Activated CD8-positive, alpha-beta T cell treated with anti-CD3 and anti-CD28 coated beads for 36 hours (primary cell): ENCODE results near the gene GRSF1. TPM values are rescaled to one million over a fixed set of nuclear protein-coding genes. Genes with fewer than 3 reads are reported as not detected.

ENCODE experiments used
- ATAC-seq: fragments of 200-7000 bp; cut with Tn5 transposase; one replicate; pipeline ENCODE4 v1.10.0; 2021; ENCODE audit warnings: mild to moderate bottlenecking, moderate library complexity
- CTCF ChIA-PET: fragments of 350-600 bp; sonication (Branson Sonifier 250); formaldehyde crosslinking; loops from one replicate; lab custom pipeline; 2021; ENCODE audit warnings: antibody characterized with exemption; lab: Charles Lee
- POLR2A ChIA-PET: fragments of 350-600 bp; sonication (Branson Sonifier 250); formaldehyde crosslinking; loops from one replicate; lab custom pipeline; 2021; ENCODE audit warnings: antibody characterized with exemption; lab: Charles Lee
- DNase-seq: peaks from one replicate; pipeline ENCODE4 v3.0.0-alpha.2; 2020
- H3K27ac Mint-ChIP-seq: one replicate; pipeline ENCODE4 v1.8.0; 2021; ENCODE audit warnings: mild to moderate bottlenecking, mixed read lengths
- H3K27me3 Mint-ChIP-seq: one replicate; pipeline ENCODE4 v1.8.0; 2021; ENCODE audit warnings: mixed read lengths
- H3K36me3 Mint-ChIP-seq: one replicate; pipeline ENCODE4 v1.8.0; 2021; ENCODE audit warnings: low read depth, mixed read lengths
- H3K4me1 Mint-ChIP-seq: one replicate; pipeline ENCODE4 v1.8.0; 2021; ENCODE audit warnings: low read depth, mixed read lengths
- H3K4me3 Mint-ChIP-seq: one replicate; pipeline ENCODE4 v1.8.0; 2021; ENCODE audit warnings: mild to moderate bottlenecking, moderate library complexity, mixed read lengths
- H3K9me3 Mint-ChIP-seq: one replicate; pipeline ENCODE4 v1.8.0; 2021; ENCODE audit warnings: mixed read lengths
- CTCF ChIP-seq: fragments of 200-600 bp; IDR thresholded peaks from one replicate; pipeline ENCODE4 v1.8.0; 2022; ENCODE audit warnings: antibody characterized with exemption, mild to moderate bottlenecking
- intact Hi-C: fragments of 100-400 bp; cut with micrococcal nuclease; formaldehyde crosslinking; loops from one replicate; pipeline ENCODE4 v1.10.0; 2022
- total RNA-seq, 2 experiments: library from RNA; stranded (reverse); gene quantifications; one replicate each; pipeline ENCODE4 v1.2.3, GENCODE V29; 2021

GRSF1 gene
- total RNA-seq, 2 experiments from 2014 or later = 111 to 117 TPM

- Mint-ChIP-seq H3K4me3 (no peak overlapping the region), H3K4me1 (peaks cover 18% of the 10 kb centered on the region), H3K27ac (no peak overlapping the region), H3K27me3 (no peaks in the 10 kb centered on the region), H3K36me3 (peaks cover 51% of the 10 kb centered on the region), H3K9me3 (no peaks in the 10 kb centered on the region)
- no peak for DNase-seq
- intact Hi-C loops = no loop called here
- no peak for ATAC-seq
- POLR2A ChIA-PET = interaction anchor here (1.1 kb wide), 1 partner anchor 14 kb away, joined by 3 read pairs; no protein-coding TSS in a partner anchor
- no peak for TF ChIP-seq CTCF
- CTCF ChIA-PET = interaction anchor here (1.1 kb wide), 1 partner anchor 71 kb away, joined by 3 read pairs; the partner anchor contains the start of gene MOB1B
These were observed 8.4 kb downstream of the GRSF1 start for GRCh38 chr4:70831293-70831692.

GRCh38 chr4:70830054-70830453, 9.6 kb downstream of the GRSF1 start:
- CTCF ChIA-PET = interaction anchor here (1.4 kb wide), 1 partner anchor 8 kb away, joined by 5 read pairs; no protein-coding TSS in a partner anchor

DNA sequence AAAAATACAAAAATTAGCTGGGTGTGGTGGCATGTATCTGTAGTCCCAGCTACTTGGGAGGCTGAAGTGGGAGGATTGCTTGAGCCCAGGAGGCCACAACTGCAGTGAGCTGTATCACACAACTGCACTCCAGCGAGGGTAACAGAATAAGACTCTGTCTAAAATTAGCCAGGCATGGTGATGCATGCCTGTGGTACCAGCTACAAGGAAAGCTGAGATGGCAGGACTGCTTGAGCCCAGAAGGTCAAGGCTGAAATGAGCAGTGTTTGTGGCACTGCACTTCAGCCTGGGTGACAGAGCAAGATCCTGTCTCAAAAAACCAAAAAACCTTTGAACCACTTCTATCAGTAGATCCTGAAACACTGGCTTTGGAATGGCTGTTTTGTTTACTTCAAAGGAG, 10.2 kb downstream of the GRSF1 start:
- Mint-ChIP-seq H3K27me3 (no peaks in the 10 kb centered on the region), H3K27ac (no peak overlapping the region), H3K36me3 (peaks cover 56% of the 10 kb centered on the region), H3K9me3 (no peaks in the 10 kb centered on the region), H3K4me3 (no peak overlapping the region), H3K4me1 (peaks cover 8% of the 10 kb centered on the region)
- ChIA-PET CTCF (interaction anchor here (1.0 to 1.4 kb wide), 2 partner anchors 9 to 173 kb away, joined by 4 to 5 read pairs; no protein-coding TSS in a partner anchor), POLR2A (no interaction called here)
- DNase-seq = no peak
- no peak for ATAC-seq
- no peak for TF ChIP-seq CTCF
- intact Hi-C loops = no loop called here

More at GRCh38 chr4:70830054-70830453, 9.6 kb downstream of the GRSF1 start:
- Mint-ChIP-seq H3K27me3 (no peaks in the 10 kb centered on the region), H3K36me3 (peaks cover 55% of the 10 kb centered on the region), H3K4me3 (no peak overlapping the region), H3K4me1 (peaks cover 12% of the 10 kb centered on the region), H3K27ac (no peak overlapping the region), H3K9me3 (no peaks in the 10 kb centered on the region)
- ATAC-seq = no peak
- POLR2A ChIA-PET = no interaction called here
- DNase-seq = no peak
- intact Hi-C loops = no loop called here
- no peak for TF ChIP-seq CTCF

GRCh38 chr4:70829015-70829414, 10.7 kb downstream of the GRSF1 start:
- no peak for TF ChIP-seq CTCF
- Mint-ChIP-seq H3K27me3 (no peaks in the 10 kb centered on the region), H3K36me3 (peaks cover 57% of the 10 kb centered on the region), H3K4me3 (no peak overlapping the region), H3K4me1 (peaks cover 8% of the 10 kb centered on the region), H3K9me3 (no peaks in the 10 kb centered on the region), H3K27ac (no peak overlapping the region)
- DNase-seq (no peak), ATAC-seq (no peak)
- intact Hi-C loops = no loop called here
- POLR2A ChIA-PET = no interaction called here
- CTCF ChIA-PET = interaction anchor here (1.0 to 1.6 kb wide), 3 partner anchors 9 to 177 kb away, joined by 4 to 5 read pairs (median 4); no protein-coding TSS in a partner anchor

DNA sequence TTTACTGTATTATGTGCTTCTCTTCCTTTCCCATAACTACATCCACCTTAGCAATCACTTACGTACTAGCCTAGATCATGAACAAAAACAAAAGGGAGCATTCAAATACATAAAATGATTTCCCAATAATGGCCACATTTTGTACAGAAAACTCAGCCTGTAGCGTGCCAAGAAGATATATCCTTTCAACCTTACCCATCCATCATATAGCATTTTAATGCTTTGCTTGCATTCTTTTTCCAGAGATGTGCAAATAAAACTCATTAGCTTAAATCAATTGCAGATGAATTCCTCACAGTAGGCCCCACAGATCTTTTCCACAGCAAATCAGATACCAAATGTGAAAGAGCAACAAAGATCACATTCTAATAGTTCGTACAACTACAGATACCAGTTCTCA, 20.8 kb downstream of the GRSF1 start:
- Mint-ChIP-seq H3K36me3 (peaks cover 42% of the 10 kb centered on the region), H3K4me1 (peaks cover 17% of the 10 kb centered on the region), H3K4me3 (no peak overlapping the region), H3K9me3 (no peaks in the 10 kb centered on the region), H3K27ac (peak overlapping the region; percentile 44), H3K27me3 (no peaks in the 10 kb centered on the region)
- no peak for DNase-seq
- CTCF ChIA-PET = interaction anchor here (0.8 to 1.3 kb wide), 3 partner anchors 8 to 217 kb away, joined by 3 to 4 read pairs (median 3); no protein-coding TSS in a partner anchor
- ATAC-seq = no peak
- POLR2A ChIA-PET = interaction anchor here (0.7 to 2.4 kb wide), 2 partner anchors 8 to 19 kb away, joined by 3 to 14 read pairs; no protein-coding TSS in a partner anchor
- intact Hi-C loops = no loop called here
- no peak for TF ChIP-seq CTCF
